NCI-H69 (cell line): ENCODE data around the gene FHL5.
"Not testable (repeated sequence)": the region's sequence is repeated elsewhere in the genome, so short reads cannot be mapped to it uniquely, and the experiment has no call there.

Experiments used
- DNase-seq: peaks from one replicate; lab custom pipeline; 2025; lab: John Stamatoyannopoulos, UW

The FHL5 gene, protein sequence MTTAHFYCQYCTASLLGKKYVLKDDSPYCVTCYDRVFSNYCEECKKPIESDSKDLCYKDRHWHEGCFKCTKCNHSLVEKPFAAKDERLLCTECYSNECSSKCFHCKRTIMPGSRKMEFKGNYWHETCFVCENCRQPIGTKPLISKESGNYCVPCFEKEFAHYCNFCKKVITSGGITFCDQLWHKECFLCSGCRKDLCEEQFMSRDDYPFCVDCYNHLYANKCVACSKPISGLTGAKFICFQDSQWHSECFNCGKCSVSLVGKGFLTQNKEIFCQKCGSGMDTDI

DNA sequence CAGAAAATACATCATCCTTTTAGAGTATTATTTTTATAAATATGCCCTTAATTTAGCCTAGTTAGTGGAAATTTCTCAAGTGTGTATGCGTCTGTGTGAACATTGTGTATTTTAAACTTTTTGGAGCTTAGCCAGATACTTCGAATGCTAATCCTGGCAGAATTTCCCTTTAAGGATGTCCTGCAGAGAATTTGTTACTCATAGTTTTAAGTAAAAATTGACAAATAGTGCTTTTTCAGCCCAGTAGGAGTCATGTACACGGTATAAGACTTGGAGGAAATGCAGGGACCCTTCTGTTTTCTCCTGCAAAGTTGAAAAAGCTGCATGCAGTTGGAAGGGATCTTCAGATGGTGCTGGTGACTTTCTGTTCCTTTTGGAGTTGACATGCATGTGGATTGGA lies at the start of gene FHL5:
TSS of gene FHL5 (plus strand) at position 243 of the 400 bp plus-strand sequence. CDS start 40,486 bp downstream, outside the sequence.
- no peak for DNase-seq

DNA sequence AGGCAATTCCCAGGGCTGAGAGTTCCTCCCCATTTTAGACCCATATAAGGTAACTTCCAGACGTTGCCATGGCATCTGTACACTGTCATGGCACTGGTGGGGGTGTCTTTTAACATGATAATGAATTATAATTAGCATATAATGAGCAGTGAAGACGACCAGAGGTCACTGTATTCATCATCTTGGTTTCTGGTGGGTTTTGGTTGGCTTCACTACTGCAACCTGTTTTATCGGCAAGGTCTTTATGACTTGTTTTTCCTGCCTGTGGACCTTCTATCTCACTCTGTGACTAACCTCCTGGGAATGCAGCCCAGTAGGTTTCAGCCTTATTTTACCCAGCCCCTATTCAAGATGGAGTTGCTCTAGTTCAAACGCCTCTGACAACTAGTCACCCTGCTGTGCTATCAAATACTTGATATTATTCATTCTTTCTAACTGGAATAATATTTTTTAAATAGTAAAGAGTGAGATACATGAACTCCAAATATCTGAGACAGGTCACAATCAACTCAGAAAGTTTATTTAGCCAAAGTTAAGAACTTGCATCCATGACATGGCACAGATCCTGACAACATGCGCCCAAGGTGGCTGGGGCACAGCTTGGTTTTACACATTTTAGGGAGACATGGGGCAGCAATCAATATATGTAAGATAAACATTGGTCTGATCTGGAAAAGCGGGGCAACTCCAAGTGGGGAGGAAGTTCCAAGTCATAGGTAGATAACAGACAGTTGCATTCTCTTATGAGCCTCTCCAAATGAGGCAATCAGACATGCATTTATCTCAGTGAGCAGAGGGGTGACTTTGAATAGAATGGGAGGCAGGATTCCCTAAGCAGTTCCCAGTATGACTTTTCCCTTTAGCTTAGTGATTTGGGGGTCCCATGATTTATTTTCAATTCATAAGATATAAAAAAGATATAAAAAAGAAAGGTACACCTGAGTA lies 42.5 kb upstream of the FHL5 start:
- DNase-seq = peak; percentile 71

DNA sequence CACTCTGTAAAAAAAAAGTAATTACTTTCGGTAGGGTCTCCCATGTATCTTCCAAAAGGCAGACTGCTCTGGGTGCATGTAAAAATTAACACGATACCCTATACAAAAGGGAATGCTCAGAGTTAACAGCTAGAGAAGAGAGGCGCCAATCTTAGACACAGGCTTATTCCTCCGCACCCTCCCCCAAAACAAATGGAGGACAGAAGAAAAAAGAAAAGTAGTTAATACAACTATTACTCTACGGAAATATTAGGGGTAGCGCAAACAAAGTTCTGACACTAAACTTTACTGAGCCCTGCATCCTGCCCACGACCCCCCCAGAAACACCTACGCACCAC lies 41.7 kb upstream of the FHL5 start:
- DNase-seq = peak; percentile 85

DNA sequence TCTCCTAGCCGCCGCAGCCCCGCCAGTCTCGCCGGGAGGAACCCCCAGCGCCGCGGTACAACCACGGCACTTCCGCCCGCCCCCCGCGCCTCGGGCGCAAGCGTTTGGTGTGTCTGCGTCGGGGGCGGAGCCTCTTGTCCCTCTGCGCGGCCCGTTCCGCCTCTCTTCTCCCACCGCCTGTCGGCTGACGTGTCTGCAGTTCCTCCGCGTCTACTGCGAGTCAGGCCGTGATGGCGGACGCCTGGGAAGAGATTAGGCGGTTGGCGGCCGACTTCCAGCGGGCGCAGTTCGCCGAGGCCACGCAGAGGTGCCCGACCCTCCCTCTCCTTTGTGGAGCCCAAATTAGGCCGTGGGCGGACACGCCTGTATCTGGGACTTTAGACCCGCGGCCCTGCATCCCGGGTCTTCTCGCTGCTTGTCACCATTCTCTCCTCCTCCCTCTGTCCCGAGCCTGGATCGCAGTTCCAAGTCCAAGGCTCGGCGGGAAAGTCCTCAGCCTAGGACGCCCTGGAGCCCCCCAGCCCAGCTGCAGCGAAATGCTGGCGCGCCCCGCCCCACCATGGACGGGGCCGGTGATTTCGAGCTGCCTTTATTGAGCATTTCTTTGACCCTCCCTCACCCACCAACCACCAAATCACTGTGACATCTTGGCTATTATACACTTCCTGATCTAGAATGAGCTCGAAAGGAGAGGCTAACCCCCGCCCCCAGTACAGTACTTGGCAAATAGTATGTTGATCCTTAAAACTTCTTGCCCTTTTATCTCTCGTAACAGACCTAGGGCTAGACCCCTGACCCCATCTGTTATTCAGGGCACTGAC lies 41.1 kb upstream of the FHL5 start, which contains the start of gene UFL1:
TSS of gene UFL1 (plus strand) at position 163 of the 821 bp plus-strand sequence. CDS start at position 231, 68 bp downstream.
- DNase-seq = peak; percentile 99

DNA sequence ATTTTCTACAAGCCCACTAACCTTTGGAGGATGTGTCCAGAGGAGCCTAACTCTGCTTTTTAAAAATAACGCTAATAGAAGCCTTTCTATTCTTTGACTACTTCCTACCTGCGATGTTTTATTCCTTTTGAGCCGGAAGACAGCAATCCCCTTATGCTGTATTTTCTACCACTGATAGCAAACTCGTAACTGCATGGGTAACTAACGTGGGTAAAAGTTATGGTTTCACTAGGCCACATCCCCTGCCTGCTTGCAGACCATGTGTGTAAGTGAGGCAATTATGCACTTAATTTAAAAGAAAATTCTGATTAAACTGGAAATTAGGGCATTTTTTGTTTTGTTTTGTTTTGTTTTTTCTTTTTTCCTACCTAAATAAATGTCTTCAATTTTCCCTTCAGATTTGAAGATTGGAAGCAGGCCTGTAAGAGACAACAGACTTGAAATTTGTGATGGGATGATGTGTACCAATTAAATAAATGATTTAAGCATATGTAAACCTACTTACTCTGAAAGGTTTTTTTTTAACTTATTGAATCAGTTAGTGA lies 40.4 kb upstream of the FHL5 start:
- peak; percentile 55 for DNase-seq

DNA sequence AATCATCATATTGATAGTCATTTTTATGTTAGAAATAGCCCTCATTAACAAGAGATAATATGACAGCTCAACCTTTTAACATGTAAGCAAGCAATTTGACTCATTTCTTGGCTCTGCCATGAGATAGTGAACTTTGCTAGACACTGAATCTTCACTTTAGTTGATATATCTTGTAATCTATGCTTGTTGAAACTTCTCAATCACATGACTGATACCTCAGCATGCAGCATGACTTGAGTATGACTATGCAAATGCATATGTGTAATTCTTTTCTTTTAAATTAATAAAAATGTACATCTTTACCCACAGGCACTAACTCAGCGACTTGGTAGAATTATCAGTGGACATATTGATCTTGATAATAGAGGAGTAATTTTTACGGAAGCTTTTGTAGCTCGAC lies 34.7 kb upstream of the FHL5 start:
- no peak for DNase-seq

DNA sequence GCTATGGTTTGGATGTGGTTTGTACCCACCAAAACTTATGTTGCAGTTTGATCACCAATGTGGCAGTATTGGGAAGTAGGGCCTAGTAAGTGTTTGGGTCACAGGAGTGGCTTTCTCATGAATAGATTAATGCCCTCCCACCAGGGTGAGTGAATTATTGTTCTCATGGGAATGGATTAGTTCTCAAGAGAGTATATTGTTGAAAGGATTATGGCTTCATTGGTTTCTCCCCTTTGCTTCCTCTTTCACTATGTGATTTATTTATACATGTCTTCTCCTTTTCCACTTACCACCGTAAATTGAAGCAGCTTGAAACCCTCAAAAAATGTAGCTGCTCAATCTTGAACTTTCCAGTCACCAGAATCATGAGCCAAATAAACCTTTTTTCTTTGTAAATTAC lies 30.5 kb upstream of the FHL5 start:
- DNase-seq = peak; percentile 23

DNA sequence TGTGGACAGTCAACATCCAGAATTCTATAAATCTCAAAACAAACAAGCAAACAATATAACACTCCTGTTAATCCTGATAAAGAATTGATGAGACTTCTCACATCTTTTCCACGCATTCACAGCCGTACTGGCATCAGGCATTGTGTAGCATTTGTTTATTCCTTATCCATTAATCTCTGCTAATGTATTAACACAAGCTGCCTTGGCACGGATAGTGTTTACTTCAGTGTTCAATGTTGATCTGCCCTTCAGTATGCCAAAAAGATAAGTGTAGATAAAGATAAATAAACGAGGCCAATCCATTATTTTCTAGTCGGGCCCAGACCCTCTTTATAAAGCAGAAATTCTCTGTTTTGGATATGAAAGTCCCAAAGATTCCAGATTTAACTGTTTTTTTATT lies 25.2 kb upstream of the FHL5 start:
- no peak for DNase-seq

DNA sequence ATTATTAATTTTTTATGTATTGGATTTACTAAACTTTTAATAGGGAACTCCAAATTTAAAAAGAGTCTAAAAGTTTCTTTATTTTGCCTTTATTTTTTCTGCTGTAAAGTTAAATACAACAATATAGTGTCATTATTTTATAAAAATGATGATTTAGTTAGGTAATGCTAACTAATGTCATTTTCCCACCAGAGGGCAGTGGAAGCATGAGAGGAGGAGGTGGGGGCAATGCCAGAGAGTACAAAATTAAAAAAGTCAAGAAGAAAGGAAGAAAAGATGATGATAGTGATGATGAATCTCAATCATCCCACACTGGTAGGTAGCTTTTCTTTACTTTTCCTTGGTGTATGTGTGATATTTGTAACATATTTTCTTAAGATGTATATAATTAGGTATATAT lies 20.2 kb upstream of the FHL5 start:
- DNase-seq = peak; percentile 78

DNA sequence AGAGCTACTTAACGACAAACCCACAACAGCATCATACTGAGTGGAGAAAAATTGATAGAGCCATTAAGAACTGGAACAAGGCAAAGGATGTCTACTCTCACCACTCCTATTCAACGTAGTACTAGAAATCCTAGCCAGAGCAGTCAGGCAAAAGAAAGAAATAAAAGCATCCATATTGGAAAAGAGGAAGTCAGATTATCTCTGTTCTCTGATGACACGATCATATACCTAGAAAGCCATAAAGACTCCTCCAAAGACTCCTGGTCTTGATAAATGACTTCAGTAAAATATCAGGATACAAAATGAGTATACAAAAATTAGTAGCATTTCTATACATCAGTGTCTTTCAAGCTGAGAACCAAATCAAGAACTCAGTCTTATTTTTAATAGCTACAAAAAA lies 17.0 kb upstream of the FHL5 start:
- DNase-seq = no peak

DNA sequence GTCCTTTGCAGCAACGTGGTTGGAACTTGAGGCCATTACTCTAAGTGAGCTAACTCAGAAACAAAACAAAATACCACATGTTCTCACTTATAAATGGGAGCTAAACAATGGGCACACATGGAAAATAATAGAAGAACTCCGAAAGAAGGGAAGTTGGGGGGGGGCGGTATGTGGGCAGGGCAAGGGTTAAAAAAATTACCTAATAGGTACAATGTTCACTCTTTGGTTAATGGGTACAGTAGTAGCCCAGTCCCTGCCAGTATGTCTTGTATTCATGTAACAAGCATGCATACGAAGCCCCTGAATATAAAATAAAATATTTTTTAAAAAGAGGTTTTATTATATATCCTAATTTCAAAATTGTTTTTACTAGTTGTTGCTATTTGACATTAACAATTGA lies 15.3 kb upstream of the FHL5 start:
- DNase-seq = no peak

DNA sequence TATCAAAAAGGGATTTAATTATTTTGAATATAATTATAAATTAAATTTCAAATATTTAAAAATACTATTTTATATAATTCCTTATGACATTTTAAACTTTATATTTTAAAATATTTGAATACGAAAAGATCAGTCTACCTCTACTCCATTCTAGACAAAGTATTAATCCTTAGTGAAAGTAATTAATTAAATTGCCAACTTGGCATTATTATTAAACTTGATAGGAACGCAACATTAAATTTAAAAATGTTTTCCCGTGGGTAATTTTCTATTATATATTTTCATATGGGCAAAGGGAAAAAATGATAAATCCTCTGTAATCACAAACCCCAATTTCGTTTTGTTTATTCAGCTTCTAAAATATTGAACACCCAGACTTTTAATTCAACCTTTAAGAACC lies 8.4 kb upstream of the FHL5 start:
- DNase-seq = no peak

DNA sequence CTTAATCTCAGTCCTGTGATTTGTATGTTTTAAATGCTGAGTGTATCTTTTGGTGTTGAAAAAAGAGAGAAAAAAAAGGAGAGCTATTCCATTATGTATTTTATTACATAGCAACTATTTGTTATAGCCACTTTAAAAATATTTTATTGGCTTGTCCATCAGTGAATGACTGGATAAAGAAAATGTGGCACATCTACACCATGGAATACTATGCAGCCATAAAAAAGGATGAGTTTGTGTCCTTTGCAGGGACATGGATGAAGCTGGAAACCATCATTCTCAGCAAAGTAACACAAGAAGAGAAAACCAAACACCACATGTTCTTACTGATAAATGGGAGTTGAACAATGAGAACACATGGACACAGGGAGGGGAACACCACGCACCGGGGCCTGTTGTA lies 3.2 kb upstream of the FHL5 start:
- DNase-seq = not testable (repeated sequence)

DNA sequence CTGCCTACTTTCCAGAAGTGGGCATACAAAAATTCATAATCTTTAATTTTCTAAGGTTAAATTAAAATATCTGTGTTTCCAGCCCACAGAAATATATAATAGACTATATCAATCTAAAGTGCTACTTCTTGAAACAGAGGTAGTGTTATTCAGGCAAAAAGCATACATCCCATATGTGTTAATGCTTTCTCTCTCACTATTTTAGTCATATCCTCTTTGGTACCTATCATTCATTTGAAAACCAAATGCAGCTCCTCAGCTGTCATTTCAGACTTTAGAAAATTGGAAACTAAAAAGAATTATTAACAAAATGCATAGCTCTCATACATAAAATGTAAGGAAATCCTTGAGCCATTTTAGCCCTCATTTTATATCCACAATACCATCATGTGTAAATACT lies 925 bp downstream of the FHL5 start:
- DNase-seq = no peak

DNA sequence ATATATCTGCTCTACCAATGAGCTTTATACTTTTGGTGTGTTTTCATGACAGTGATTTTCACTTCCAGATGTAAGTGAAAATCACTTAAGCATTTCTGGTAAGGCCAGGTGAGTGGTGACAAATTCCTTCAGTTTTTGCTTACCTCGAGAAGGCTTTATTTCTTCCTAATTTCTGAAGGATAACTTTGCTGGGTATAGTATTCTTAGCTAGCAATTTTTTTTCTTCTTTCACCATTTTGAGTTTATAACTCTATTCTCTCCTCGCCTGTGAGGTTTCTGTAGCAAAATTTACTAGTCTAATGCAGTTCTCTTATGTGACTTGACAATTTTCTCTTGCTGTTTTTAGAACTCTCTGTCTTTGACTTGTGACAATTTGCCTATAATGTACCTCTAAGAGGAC lies 7.1 kb downstream of the FHL5 start:
- DNase-seq = no peak

DNA sequence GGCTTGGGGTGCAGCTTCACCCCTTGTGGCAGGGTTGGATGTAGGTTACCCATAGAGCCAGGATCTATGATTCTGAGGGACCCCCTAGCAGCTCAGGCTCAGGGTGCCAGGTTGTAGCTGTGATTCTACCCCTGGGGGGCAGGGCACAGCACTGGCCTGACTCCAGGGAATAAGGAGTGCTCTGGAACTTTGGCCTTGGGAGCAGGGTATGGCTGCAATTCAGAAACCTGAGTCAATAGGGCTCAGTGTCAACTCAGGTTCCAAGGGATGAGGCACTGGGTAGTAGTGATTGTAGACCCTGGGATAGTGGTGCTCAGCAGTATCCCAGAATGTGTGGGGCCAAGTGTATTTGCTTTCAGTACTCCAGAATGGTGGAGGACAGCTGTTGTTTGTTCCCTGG lies 8.6 kb downstream of the FHL5 start:
- no peak for DNase-seq

DNA sequence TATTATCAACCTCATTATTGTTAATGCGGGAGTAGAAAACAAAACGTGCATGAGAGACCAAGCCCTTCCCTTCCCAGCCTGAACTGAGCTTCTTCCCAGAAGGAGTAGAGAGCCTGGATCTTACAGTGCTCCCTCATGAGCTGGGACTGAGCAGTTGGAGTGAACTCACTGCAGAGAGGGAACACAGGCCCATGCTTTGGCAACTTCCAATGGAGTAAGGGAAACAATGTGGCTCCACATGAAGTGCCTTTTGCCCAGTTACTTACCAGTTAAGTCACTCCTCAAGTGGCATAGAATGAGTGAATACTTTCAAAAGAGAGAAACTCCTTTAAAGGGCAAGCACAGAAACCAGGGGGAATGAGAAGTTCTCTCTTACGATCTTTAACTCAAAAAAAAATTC lies 12.4 kb downstream of the FHL5 start:
- no peak for DNase-seq

DNA sequence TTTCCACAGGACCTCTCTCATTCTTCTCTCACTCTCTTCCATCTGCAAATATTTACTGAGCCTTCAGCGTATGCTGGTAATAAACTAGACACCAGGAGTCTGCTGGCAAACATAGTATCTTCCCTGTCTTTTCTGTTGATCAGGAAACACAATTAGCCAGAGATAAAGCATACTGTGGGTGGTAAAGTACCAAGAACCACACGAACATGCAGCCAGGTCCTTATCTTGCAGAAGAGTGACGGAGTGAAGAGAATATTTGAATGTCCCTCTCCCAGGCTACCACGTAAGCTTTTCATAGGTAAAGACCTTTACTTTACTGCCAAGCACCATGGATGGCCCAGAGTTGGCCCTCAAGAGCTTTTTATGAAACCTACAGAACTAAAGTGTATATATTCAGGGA lies 13.3 kb downstream of the FHL5 start:
- peak; percentile 19 for DNase-seq

DNA sequence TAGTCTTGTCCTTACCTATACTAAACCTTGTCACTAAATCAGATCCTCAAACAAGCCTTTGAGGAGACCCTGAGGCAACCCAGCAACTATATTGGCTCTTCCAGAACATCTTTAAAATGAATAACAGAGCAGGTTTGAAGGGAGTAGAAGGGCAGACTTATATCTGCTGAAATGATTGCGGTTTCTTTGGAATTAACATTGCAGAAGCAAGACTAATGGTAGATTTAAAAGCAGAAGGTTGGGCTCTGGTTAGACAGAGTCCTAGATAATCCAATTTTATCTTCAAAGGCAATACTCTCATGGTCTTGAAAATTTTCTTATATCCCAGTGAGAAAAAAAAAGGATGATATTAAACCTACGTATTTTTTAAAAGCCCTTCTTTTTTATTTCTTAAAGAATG lies 19.1 kb downstream of the FHL5 start:
- DNase-seq = no peak

DNA sequence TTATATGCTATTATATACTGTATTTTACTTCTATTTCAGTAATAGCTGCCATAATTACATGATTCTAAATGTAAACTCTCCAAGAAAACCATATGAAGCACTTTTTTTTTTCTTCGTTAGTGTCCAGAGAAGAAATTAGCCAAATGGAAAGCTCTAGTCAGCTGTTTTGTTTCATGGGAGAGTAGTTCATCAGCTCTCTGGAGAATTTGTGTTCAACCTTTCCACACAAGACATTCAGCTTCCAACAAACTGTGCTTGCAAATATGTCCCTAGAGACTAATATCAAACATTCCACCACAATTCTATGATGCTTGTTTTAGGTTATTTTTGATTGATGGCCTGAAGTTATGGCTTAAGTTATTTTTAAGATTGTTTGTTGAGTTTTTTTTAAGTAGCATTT lies 19.5 kb downstream of the FHL5 start:
- DNase-seq = no peak

DNA sequence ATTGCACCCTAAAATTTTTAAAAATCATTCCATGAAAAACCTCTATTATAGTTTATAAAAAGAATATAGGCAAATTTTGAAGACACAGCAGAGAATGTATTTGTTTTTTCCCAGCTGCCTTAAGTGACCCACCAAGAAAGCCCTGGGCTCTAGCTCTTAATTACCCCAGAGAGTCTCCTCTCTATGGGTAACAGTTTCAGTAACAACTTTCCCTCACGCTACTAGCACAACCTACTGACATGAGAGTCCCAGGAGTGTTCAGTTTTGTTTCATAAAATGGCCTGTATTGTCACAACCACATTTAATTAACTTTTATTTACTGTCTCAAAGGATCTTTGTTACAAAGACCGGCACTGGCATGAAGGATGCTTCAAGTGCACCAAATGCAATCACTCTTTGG lies 41.5 kb downstream of the FHL5 start:
- peak; percentile 64 for DNase-seq

DNA sequence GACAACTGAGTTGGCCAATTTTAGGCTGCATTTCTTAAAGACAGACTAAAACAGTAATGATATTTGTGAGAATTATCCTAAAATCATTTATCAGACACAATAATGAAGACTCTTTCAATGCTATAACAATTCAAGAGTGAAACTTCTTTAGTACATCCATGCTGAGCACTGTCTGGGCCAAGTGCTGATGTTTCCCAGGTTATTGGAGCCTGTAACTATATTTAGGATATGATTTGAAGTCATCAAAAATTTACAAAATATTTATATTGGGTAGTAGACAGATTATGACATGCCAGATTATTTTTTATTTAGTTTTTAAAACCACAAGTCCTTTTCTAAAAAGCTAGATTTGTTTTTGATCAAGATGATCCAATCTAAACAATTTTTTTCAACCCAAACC lies 45.1 kb downstream of the FHL5 start:
- no peak for DNase-seq
